ENCODE results near the gene SENP7. TPM values are rescaled to one million over a fixed set of nuclear protein-coding genes. Genes with fewer than 3 reads are reported as not detected.

Gene SENP7
- total RNA-seq, 2 experiments from 2014 or later = 17.7 to 19.5 TPM

DNA sequence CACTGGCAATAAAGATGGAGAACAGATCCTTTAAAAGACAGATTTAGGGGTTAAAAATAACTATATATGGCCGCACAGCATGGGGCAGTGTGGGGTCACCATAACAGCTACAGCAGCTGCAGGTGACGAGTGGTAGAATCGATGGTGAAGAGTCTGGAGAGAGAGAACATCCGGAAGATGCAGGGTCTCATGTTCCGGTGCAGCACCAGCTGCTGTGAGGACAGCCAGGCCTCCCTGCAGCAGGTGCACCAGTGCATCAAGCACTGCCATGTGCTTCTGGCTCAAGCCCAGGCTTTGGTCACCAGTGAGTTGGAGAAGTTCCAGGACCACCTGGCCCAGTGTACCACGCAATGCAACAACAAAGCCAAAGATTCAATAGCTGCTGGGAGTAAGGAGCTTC, 98.9 kb downstream of the SENP7 start:
- H4K20me1 ChIP-seq (ENCODE audit: insufficient read depth, low read length) = no peaks in the 10 kb centered on the region
- H2AFZ ChIP-seq (ENCODE audit: low read length) = no peak overlapping the region
- intact Hi-C loops (cut with micrococcal nuclease; ENCODE audit: unreplicated experiment) = no loop called here
- no peaks in the 10 kb centered on the region for H3K9me3 ChIP-seq (ENCODE audit: low read length)
- H3K36me3 ChIP-seq (ENCODE audit: insufficient read depth, low read length) = no peaks in the 10 kb centered on the region
- no peaks in the 10 kb centered on the region for H3K79me2 ChIP-seq (ENCODE audit: insufficient read depth, low read depth, low read length)
- H3K4me3 ChIP-seq (ENCODE audit: low read depth, low read length, poor library complexity, severe bottlenecking) = no peak overlapping the region
- BruUV-seq (replicated peaks) = no TSS peak
- ChIA-PET POLR2A (interaction anchor here (0.8 kb wide), 1 partner anchor 814 kb away, joined by 4 read pairs; no protein-coding TSS in a partner anchor), CTCF (ENCODE audit: unreplicated experiment) (no interaction called here)
- no peak overlapping the region for H3K4me2 ChIP-seq (ENCODE audit: low read length)
- TF ChIP-seq EZH2phosphoT487 (IDR thresholded peaks at IDR 0.05; ENCODE audit: borderline replicate concordance, low read depth, low read length) = no peak
- H3K9me2 ChIP-seq (ENCODE audit: insufficient read depth, low read length) = no peaks in the 10 kb centered on the region
- H3K4me1 ChIP-seq (ENCODE audit: insufficient read depth, low read length, poor library complexity, severe bottlenecking) = no peaks in the 10 kb centered on the region
- no peak for DNase-seq (ENCODE audit: low spot score)
- H3K27ac ChIP-seq (ENCODE audit: low read depth, low read length, poor library complexity, severe bottlenecking) = no peak overlapping the region

GRCh38 chr3:101413656-101414055, 99.4 kb downstream of the SENP7 start:
- H3K79me2 ChIP-seq (ENCODE audit: insufficient read depth, low read depth, low read length) = no peaks in the 10 kb centered on the region
- ChIA-PET POLR2A (interaction anchor here (0.8 kb wide), 1 partner anchor 814 kb away, joined by 4 read pairs; no protein-coding TSS in a partner anchor), CTCF (ENCODE audit: unreplicated experiment) (no interaction called here)
- no peak overlapping the region for H3K27ac ChIP-seq (ENCODE audit: low read depth, low read length, poor library complexity, severe bottlenecking)
- no peak overlapping the region for H3K4me3 ChIP-seq (ENCODE audit: low read depth, low read length, poor library complexity, severe bottlenecking)
- H3K4me1 ChIP-seq (ENCODE audit: insufficient read depth, low read length, poor library complexity, severe bottlenecking) = no peaks in the 10 kb centered on the region
- no peak for DNase-seq (ENCODE audit: low spot score)
- no peaks in the 10 kb centered on the region for H3K9me2 ChIP-seq (ENCODE audit: insufficient read depth, low read length)
- TF ChIP-seq, protein P1, sequence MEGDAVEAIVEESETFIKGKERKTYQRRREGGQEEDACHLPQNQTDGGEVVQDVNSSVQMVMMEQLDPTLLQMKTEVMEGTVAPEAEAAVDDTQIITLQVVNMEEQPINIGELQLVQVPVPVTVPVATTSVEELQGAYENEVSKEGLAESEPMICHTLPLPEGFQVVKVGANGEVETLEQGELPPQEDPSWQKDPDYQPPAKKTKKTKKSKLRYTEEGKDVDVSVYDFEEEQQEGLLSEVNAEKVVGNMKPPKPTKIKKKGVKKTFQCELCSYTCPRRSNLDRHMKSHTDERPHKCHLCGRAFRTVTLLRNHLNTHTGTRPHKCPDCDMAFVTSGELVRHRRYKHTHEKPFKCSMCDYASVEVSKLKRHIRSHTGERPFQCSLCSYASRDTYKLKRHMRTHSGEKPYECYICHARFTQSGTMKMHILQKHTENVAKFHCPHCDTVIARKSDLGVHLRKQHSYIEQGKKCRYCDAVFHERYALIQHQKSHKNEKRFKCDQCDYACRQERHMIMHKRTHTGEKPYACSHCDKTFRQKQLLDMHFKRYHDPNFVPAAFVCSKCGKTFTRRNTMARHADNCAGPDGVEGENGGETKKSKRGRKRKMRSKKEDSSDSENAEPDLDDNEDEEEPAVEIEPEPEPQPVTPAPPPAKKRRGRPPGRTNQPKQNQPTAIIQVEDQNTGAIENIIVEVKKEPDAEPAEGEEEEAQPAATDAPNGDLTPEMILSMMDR (conservative IDR thresholded peaks at IDR 0.05; ENCODE audit: low read length) = no peak
- TF ChIP-seq EZH2phosphoT487 (IDR thresholded peaks at IDR 0.05; ENCODE audit: borderline replicate concordance, low read depth, low read length) = no peak
- BruUV-seq (replicated peaks) = no TSS peak
- H3K36me3 ChIP-seq (ENCODE audit: insufficient read depth, low read length) = no peaks in the 10 kb centered on the region
- no peak overlapping the region for H2AFZ ChIP-seq (ENCODE audit: low read length)
- H3K4me2 ChIP-seq (ENCODE audit: low read length) = no peak overlapping the region
- no peaks in the 10 kb centered on the region for H4K20me1 ChIP-seq (ENCODE audit: insufficient read depth, low read length)
- intact Hi-C loops (cut with micrococcal nuclease; ENCODE audit: unreplicated experiment) = no loop called here
- no peaks in the 10 kb centered on the region for H3K9me3 ChIP-seq (ENCODE audit: low read length)

- CTCF ChIA-PET (ENCODE audit: unreplicated experiment) = no interaction called here
These were observed 121.5 kb downstream of the SENP7 start for GRCh38 chr3:101391413-101391950.

More at GRCh38 chr3:101391413-101391950, 121.5 kb downstream of the SENP7 start:
- H3K4me2 ChIP-seq (ENCODE audit: low read length) = no peak overlapping the region
- H3K79me2 ChIP-seq (ENCODE audit: insufficient read depth, low read depth, low read length) = no peaks in the 10 kb centered on the region
- no peaks in the 10 kb centered on the region for H3K36me3 ChIP-seq (ENCODE audit: insufficient read depth, low read length)
- no TSS peak for BruUV-seq (replicated peaks)
- no peaks in the 10 kb centered on the region for H3K4me1 ChIP-seq (ENCODE audit: insufficient read depth, low read length, poor library complexity, severe bottlenecking)
- peaks cover 9% of the 10 kb centered on the region; the same call in 1 of the 2 replicates for H3K9me3 ChIP-seq (ENCODE audit: low read length)
- no peak overlapping the region for H3K27ac ChIP-seq (ENCODE audit: low read depth, low read length, poor library complexity, severe bottlenecking)
- POLR2A ChIA-PET = no interaction called here
- H3K9me2 ChIP-seq (ENCODE audit: insufficient read depth, low read length) = no peaks in the 10 kb centered on the region
- H4K20me1 ChIP-seq (ENCODE audit: insufficient read depth, low read length) = no peaks in the 10 kb centered on the region
- H3K4me3 ChIP-seq (ENCODE audit: low read depth, low read length, poor library complexity, severe bottlenecking) = no peak overlapping the region
- H2AFZ ChIP-seq (ENCODE audit: low read length) = no peak overlapping the region
- intact Hi-C loops (cut with micrococcal nuclease; ENCODE audit: unreplicated experiment) = no loop called here
- DNase-seq (ENCODE audit: low spot score) = no peak
- TF ChIP-seq, protein P1 (conservative IDR thresholded peaks at IDR 0.05; ENCODE audit: low read length) = no peak
- no peak for TF ChIP-seq EZH2phosphoT487 (IDR thresholded peaks at IDR 0.05; ENCODE audit: borderline replicate concordance, low read depth, low read length)
